ENCODE results near the gene FAM171A2.

FAM171A2 gene

GRCh38 chr17:44307387-44308186 lies 56.1 kb downstream of the FAM171A2 start:
- DNase-seq (ENCODE audit: low read depth) = no peak

GRCh38 chr17:44304651-44305050 lies 59.0 kb downstream of the FAM171A2 start:
- no peak for DNase-seq (ENCODE audit: low read depth)

Measured in GM04503 (cell line).